M059J (cell line): Measurements from ENCODE around the gene CEP295NL. TPM values are rescaled to one million over a fixed set of nuclear protein-coding genes. Genes with fewer than 3 reads are reported as not detected.
"Not testable (repeated sequence)": the region's sequence is repeated elsewhere in the genome, so short reads cannot be mapped to it uniquely, and the experiment has no call there.

Source experiments
- DNase-seq: peaks from one replicate; pipeline ENCODE4 v3.0.0-alpha.2; 2012; ENCODE audit warnings: low read depth
- total RNA-seq: library from RNA; depleted of rRNA; stranded (reverse); fragments of >200 nt; shearing (Covaris generic); gene quantifications from 2 replicates; pipeline ENCODE4 v1.2.3, GENCODE V29; 2014; rRNA removed

CEP295NL gene
- total RNA-seq, result 0.12 and 1.6 TPM in 2 replicates

- DNase-seq, result peak; percentile 47
These were observed at the start of gene CEP295NL for GRCh38 chr17:78903101-78903779. TSS of gene CEP295NL (minus strand) at chr17:78903201. CDS start at chr17:78901828, 1,373 bp downstream.

- DNase-seq, result no peak
These were observed 49.7 kb upstream of the CEP295NL start for GRCh38 chr17:78952706-78953105.

GRCh38 chr17:78951967-78952551, 49.1 kb upstream of the CEP295NL start:
- no peak for DNase-seq

- DNase-seq, result no peak
These were observed 47.9 kb upstream of the CEP295NL start for GRCh38 chr17:78950870-78951269.

- DNase-seq, result no peak
These were observed 44.5 kb upstream of the CEP295NL start for GRCh38 chr17:78947235-78948149.

GRCh38 chr17:78946631-78947030, 43.6 kb upstream of the CEP295NL start:
- DNase-seq, result no peak

GRCh38 chr17:78946131-78946530, 43.1 kb upstream of the CEP295NL start:
- no peak for DNase-seq

GRCh38 chr17:78945455-78945854, 42.5 kb upstream of the CEP295NL start:
- not testable (repeated sequence) for DNase-seq

GRCh38 chr17:78944956-78945355, 42.0 kb upstream of the CEP295NL start:
- no peak for DNase-seq

- DNase-seq, result no peak
These were observed 41.0 kb upstream of the CEP295NL start for GRCh38 chr17:78944026-78944425.

GRCh38 chr17:78940708-78941107, 37.7 kb upstream of the CEP295NL start:
- DNase-seq, result peak; percentile 28

- DNase-seq, result no peak
These were observed 37.3 kb upstream of the CEP295NL start for GRCh38 chr17:78940258-78940657.

- peak; percentile 60 for DNase-seq
These were observed 36.6 kb upstream of the CEP295NL start for GRCh38 chr17:78939615-78940014.

- DNase-seq, result no peak
These were observed 34.6 kb upstream of the CEP295NL start for GRCh38 chr17:78937561-78937960.

- DNase-seq, result peak; percentile 97
These were observed 32.7 kb upstream of the CEP295NL start for GRCh38 chr17:78935419-78936323.

- DNase-seq, result peak; percentile 53
These were observed 31.8 kb upstream of the CEP295NL start for GRCh38 chr17:78934681-78935418.

GRCh38 chr17:78933959-78934568, 31.1 kb upstream of the CEP295NL start:
- peak; percentile 97 for DNase-seq

GRCh38 chr17:78933025-78933958, 30.3 kb upstream of the CEP295NL start:
- DNase-seq, result peak; percentile 96
